DMS79 treated with DMSO at 0.1 percent for 48 hours (cell line): ENCODE results near the gene ZSCAN12.
"Not testable (repeated sequence)": the region's sequence is repeated elsewhere in the genome, so short reads cannot be mapped to it uniquely, and the experiment has no call there.

ENCODE experiments used
- DNase-seq: peaks from one replicate; lab custom pipeline; 2025; lab: John Stamatoyannopoulos, UW

Gene ZSCAN12

DNA sequence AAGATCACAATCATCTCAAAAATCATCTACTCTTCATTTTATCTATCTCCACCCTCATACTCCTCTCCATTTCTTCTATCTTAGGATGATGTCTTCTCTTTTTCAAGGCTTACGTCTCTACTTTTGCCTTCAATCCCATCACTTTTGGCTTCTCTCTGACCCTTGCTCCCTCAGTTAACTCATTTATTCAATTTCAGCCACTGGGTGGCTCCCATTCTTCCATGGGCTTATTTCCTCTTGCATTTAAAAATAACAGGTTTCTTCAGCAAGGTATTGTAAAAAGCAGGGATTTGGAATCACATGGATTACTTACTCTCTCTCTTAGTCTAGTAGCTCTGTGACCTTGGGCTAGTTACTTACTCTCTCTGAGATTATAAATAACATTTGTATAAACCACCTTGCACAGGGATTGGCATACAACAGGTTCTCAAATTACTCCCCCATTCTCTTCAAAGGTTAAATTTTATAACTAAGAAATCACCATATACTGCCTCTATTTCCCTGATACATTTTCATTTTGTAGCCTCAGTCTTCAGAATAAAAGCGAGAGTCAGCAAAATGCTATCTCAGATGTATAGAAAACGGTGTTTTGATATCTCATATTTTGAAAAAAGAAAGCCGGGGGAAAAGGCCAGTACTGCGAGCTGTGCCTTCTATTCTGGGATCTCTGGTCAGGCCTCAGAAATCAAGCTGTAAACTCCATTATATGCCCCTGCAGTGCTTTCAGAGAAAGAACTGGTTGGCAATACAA is 5.5 kb downstream of the ZSCAN12 start:
- no peak for DNase-seq

DNA sequence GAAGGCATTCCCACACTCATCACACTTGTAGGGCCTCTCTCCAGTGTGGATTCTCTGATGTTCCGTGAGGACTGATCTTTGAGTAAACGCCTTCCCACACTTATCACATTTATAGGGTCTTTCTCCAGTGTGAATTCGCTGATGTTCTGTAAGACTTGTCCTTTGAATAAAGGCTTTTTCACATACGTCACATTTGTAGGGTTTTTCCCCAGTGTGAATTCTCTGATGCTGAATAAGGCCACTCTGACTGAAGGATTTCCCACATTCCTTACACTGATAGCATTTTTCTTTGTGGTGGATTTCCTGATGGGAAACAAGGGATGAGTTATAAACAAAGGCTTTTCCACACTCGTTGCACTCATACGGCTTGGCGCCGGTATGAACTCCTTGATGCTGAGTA is 8.9 kb downstream of the ZSCAN12 start:
- DNase-seq: no peak

DNA sequence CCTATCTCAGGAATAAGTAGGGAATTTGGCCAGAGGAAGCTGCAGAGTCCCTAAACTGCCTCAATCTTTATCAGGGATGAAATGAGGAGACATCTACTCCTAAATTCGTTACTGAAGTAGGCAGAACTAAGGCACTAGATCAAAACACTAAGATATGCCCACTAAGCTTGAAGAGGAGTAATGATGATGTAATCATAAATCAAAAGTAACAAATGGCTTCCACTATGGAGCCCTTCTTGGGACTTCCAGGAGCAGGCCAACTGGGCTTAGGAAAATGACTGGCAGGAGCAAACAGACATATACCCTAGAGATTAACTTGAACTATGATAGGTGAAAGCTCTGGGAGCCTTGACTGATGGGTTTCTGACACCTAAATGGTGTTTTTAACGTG is 15.4 kb downstream of the ZSCAN12 start:
- DNase-seq: no peak

DNA sequence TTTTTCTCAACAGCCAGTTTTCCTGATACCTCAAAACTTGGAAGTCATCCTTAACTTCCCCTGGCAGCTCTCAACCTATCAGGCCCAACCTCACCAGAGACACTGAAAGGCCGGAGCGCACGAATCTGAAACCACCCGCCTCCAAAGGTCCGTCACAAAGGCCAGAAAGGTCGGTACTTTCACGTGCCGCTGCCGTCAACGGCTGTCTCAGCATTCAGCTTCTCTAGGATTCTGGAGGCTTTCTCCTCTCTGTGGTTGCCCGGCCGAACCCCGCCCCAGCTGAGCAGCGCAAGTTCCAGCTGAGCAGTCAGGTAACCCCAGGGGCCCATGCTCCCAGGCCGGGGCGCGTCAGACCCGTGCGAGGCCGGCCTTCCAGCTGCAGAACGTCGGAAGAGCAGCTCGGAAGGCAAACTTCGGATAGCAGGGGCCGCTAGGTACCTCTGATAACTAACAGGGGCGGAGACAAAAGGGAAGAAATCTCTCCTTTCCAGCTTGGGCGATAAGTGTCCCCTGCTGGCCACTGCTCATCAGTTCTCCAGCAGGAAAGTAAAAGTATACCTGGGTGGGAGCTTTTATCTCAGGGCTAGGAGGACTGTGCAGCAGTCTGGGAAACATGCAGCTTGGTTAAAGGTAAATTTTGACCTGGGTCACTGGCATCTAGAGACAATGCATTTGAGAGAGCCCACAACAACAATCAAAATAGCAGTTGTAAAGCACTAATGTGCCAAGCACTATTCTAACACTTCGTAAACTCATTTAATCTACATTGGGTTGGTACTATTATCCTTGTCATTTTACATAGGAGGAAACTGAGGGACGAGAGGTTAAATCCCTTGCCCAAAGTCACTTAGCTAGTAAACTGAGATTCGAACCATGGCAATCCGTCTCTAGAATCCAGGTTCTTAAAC is 16.1 kb downstream of the ZSCAN12 start:
- peak; percentile 83 for DNase-seq

DNA sequence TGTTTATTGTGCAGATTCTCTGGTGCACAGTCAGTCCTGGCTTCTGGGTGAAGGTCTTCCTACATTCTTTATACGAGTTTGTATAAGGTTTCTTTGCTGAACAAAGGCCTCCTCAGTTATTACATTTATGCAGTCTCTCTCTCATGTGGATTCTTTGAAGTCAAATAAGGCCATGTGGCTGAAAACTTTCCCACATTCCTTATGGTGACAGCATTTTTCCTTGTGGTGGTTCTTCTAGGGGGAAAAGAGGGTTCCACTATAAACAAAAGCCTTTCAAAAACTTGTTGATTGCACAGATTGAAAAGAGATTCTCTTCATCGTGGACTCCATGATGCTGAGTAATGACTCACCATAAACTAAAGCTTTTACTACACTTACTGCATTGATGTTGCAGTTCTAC is 19.2 kb downstream of the ZSCAN12 start:
- DNase-seq: no peak

DNA sequence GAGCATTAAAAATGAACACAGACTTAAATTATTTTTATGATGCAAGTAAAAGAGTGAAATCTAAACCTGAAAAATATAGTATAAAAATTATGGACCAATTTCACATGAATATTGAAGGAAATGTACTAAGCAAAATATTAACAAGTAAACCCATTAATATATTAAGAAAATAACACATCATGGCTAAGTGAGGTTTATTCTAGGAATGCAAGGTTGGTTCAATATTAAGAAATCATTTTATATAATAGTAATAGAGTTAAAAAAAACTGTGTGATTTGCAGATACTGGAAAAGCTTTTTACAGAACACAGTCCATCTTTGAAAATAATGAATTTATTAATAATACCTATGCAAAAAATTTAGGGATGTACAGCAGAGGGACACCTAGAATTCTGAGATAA is 20.9 kb downstream of the ZSCAN12 start:
- DNase-seq: no peak

DNA sequence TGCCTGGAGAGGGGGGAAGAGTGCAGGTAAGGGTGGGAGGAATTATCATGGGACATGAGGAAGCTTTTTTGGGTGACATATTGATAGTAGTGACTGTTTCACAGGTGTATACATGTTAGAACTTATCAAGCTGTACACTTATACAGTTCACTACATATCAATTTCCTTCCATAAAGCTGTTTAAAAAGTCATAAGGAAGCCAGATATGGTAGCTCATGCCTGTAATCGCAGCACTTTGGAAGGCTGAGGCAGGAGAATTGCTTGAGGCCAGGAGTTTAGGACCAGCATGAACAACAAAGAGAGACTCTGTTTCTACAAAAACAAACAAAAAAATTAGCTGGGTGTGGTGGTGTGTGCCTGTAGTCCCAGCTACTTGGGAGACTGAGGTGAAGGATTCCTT is 21.7 kb downstream of the ZSCAN12 start:
- no peak for DNase-seq

DNA sequence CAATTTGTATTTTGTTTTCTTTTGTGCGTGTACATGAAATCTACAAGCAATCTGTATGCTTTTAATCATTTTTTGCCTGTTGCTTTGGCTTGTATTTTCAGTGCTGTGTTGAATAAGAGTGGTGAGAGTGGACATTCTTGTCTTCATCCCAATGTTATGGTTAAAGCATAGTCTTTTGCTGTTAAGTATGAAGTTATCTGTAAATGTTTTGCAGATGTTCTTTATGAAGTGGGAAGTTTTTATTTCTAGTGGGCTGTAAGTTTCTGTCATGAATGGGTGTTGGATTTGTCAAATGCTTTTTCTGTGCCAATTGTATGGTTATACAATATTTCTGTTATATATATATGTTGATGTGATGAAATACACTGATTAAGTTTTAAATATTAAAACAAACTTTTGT is 25.6 kb downstream of the ZSCAN12 start:
- DNase-seq: no peak

DNA sequence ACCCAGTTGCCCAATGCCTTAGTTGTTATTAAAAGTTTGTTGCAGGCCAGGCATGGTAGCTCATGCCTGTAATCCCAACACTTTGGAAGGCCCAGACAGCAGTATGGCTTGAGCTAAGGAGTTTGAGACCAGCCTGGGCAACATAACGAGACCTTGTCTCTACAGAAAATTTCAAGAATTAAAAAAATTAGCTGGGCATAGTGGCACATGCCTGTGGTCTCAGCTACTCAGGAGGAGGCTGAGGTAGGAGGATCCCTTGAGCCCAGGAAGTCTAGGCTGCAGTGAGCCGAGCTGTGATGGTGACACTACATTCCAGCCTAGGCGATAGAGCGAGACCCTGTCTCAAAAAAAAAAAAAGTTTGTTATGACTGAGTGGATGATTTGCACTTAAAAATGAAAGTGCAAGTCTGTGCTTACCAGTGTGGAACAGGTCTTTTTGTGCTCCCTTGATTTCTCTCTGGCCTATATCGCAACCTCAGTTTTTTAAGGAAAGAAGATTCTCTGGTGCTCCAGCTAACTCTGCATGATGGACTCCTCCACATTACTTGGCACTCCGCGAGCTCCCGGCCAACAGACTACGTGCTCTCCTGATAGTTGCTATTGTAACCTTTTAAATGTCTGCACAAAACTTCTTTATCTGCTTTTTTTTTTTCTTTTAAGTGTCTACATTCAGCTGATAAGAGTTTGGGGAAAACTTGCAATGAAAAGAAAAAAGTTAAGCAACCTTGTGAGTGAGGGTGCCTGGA is 27.7 kb downstream of the ZSCAN12 start:
- no peak for DNase-seq

DNA sequence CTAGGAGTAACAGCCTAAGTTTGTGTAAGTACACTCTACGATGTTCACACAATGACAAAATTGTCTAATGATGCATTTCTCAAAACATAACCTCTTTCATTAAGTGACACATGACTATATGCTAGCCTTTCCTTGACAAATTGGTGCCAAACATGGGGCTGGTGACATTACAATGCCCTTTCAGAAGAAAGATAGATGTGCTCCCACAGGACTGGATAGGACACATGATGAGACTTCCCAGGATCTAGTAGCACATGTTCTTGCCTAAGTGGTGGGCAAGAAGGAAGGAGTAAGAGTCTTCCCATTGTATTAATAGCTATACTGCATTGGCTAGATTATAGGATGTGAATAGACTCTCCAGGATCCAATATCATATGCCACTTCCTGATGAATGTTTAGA is 28.3 kb downstream of the ZSCAN12 start:
- DNase-seq: no peak

DNA sequence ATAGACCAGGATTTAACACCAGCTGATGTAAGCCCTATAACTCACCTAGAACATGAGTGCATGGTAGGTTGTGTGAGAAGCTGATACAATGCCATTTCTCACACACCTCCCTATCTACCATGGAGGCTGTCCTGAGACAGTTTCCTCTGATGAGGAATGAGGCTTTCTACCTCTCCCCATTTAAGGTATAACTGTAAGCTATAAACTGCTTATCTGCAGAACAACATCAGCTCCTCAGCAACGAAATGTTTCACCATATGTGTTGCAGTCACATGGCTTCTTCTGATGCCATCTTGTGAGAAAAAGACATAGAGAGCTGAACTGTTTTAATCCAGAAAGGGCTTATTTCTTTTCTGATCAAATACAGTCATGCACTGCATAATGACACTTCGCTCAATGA is 29.1 kb downstream of the ZSCAN12 start:
- DNase-seq: no peak

DNA sequence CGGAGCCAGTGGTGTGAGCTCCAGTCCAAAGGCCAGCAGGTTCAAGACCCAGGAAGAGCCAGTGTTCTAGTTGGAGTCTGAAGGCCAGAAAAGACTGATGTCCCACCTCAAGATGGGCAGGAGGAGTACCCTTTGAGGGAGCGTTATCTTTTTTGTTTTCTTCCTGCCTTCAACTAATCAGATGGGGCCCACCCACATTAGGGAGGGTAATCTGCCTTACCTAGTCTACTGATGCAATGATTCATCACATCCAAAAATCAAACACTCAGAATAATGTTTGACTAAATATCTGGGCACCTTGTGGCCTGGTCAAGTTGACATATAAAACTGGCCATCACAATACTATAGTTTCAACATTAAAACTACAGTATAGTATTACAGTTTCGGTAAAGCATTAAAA is 30.1 kb downstream of the ZSCAN12 start:
- DNase-seq: no peak

DNA sequence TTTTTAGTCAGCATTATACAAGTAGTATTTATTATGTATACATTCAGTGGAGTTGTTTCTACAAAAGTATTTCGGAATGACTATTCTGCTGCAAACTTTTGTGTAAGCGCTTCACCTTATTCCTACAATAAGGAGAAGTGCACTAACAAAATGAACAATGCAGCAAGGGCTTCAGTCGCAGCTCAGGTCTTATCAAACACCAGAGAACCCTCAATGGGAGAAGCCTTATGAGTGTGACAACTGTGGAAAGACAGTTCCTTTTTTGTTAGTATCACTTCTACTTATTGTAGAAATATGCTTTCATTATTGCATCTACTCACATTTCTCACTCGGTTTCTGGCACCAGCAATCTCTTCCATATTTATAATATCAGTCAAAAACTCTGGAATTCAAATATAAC is 31.0 kb downstream of the ZSCAN12 start:
- no peak for DNase-seq

DNA sequence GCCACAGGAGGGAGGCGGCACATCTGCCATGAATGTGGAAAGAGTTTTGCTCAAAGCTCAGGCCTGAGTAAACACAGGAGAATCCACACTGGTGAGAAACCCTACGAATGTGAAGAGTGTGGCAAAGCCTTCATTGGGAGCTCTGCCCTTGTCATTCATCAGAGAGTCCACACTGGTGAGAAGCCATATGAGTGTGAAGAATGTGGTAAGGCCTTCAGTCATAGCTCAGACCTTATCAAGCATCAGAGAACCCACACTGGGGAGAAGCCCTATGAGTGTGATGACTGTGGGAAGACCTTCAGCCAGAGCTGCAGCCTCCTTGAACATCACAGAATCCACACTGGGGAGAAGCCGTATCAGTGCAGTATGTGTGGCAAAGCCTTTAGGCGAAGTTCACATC is 34.0 kb downstream of the ZSCAN12 start:
- DNase-seq: not testable (repeated sequence)

DNA sequence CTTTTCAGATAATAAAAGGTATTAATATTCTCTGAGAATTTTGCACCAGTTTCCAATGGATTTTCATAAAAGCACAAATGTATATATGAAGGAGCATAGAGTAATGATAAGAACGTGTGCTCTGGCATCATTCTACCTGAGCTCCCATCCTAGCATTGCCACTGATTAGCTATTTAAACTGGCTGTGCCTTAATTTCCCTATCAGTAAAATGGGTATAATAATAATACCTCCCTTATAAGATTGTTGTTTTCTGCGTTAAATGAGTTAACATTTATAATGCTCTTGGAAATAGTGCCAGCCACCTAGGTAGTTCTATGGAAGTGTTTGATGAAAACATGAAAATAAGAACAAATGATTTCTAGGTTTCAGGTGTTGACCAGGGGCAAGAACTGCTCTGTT is 38.6 kb downstream of the ZSCAN12 start:
- no peak for DNase-seq

DNA sequence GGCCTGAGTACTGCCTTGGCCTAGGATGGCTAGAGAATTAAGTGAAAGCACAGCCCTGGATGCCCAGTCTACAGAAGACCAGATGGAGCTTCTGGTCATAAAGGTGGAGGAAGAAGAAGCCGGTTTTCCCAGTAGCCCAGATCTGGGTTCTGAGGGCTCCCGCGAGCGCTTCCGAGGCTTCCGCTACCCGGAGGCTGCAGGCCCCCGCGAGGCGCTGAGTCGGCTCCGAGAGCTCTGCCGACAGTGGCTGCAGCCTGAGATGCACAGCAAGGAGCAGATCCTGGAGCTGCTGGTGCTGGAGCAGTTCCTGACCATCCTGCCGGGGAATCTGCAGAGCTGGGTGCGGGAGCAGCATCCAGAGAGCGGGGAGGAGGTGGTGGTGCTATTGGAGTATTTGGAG is 40.0 kb downstream of the ZSCAN12 start:
- not testable (repeated sequence) for DNase-seq

DNA sequence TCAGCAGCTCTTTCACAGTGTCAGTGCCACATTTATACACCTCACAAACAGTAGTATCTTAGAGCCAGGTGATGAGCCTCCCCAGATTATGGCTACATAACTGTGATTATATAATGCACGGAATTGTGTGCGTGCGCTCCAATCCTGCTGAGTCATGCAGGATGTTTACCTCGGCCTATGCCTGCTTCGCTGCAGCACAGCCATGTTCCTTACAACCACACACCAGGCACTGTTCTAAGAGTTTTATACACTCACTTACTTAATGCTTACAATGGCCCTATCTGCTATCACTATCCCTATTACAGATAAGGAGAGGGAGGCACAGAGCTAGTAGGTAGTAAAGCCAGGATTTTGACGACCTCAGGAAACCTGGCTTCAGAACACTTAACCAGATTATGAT is 42.5 kb downstream of the ZSCAN12 start:
- no peak for DNase-seq

DNA sequence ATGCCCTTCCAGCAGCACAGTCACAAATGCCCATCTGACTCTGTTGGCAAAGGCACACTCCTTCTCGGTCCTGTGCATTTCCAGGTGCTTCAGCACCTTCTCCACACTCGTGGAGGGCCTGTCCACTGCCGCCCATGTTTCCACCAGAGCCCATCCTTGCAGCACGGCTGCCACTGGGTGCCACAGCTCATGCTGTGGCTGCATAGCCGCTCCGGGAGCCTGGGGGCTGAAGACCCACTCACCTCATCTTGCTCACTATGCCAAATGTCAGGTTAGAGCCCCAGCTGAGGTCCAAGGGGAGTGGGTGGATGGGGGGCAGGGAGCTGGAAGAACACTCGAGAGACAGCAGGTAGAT is 42.9 kb downstream of the ZSCAN12 start:
- DNase-seq: no peak

DNA sequence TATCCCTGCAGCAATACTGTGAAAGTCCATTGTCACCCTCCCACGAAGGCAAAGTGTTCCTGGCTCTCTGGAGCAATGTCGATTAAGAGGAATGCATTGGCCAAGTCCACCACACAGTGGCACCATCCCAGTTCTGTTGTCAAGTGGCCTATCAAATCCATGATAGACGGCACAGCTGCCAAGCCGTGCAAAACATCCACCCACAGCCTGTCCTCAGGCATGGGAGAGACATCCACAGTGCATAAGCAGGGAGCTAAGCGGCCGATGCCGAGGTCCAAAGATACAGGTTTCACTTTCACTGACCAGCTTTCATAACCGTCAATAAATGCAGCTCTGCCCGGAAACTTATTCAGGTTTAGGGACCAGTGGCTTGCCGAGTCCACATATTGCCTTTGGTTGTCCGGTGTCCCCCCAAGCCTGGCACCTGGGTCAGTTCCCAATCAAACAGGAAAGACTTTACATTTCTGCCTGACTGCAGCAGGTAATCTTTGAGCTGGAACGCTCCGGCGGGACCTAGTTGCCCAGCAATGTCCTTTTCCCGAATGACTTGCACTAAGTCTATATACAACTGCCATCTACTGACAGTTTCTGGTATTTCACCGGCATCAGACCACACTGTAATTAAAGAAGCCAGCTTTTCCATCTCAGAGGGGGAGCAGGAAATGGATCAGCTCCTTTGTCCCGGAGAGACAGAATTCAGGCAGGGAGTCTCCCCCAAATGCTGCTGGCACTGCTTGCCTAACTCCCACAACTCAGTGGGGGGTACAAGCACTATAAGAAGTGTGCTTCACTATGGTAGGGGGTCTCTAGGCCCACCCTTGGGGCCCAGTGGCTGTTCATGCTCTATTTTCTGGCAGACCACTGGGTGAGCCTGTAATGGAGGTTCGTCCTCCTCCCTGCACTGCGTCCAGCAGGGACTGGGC is 43.5 kb downstream of the ZSCAN12 start:
- DNase-seq: peak; percentile 92

DNA sequence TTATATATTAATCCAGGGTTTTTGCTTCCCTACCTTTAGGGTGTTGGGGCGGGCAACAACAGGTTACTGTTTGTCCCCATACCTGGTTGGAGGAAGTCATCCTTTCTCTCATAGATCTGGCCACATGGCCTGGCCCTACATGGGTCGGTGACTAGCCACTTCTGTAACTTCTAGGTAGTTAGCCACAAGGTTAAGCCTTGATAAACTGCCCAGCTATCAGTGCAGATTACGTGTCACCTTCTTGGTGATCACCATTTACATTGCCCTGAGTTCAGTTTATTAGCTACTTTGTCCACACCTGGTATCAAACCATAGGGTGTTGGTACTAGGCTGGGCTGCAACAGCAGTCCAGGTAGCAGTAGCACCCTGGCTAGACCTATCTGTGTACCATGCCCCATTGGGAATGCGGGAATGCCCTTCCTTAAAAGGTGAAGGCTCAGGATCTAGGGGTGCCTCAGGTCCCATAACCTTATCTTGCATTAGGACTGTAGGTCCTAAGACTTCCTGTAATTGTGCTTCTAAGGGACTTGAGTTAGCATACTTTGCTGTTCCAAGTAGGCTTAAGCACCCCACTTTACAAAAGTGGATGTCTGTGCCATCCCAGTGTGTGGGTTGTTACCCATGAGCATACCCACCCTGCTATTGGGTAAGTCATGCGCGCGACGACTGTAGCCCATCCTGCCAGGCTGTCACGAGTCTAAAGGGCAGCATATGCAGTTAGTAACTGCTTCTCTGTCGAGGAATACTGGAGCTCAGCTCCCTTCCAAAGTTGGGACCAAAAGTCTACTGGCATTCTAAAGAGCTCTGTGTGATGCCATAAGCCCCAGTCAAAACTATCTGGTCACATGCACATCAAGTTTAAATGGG is 44.6 kb downstream of the ZSCAN12 start:
- no peak for DNase-seq
